Measurements from ENCODE around the gene FGF11.
"Not testable (repeated sequence)": the region's sequence is repeated elsewhere in the genome, so short reads cannot be mapped to it uniquely, and the experiment has no call there.

Gene FGF11

GRCh38 chr17:7462474-7463371 lies 23.4 kb downstream of the FGF11 start:
- no peak for DNase-seq (ENCODE audit: low read depth)

- DNase-seq (ENCODE audit: low read depth), result no peak
Measured at GRCh38 chr17:7463372-7463846, 24.1 kb downstream of the FGF11 start.

GRCh38 chr17:7464081-7464480 lies 24.8 kb downstream of the FGF11 start:
- DNase-seq (ENCODE audit: low read depth), result no peak

DNA sequence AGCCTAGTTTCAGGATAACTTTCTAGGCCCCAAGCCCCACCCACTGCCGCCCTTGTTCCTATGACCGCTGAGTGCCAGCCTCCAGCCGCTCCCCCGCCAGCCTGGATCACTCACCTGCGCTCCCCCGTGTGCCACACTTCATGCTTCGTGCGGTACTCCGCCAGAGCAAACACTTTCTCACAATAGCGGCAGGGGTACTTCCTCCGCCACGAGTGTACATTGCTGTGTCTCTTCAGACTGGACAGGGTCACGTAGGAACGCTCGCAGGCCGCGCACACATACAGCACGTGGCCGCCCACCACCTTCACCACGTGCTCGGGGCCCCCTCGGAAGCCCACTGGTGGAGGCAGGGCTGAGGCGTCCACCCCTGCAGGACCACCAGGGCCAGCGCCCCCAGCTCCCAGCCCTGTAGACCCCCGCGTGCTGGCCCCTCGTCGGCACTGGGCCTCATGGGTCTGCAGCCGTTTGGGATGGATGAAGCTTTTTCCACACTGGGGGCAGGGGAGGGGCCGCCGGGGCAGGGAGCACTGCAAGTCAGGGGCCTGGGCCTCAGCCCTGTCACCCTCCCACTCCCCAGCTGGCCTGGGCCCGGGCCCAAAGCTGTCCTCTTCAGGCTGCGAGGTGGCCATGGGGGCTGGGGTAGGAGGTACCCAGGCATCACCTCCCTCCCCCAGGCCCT lies 26.4 kb downstream of the FGF11 start:
- no peak for DNase-seq (ENCODE audit: low read depth)

DNA sequence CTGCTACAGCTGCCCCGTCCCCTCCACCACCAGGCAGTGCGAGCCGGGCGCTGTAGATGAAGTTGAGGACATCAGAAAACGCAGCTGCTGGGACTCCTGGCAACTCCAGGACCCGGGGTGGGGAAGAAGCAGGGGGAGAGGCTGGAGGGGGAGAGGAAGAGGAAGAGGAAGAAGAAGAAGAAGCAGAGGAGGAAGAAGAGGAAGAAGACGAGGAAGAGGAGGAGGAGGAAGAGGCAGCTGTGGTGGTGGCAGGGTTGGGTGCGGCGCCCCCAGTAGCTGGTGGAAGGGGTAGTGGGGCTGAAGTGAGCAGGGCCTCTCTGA lies 27.0 kb downstream of the FGF11 start:
- DNase-seq (ENCODE audit: low read depth), result no peak

- no peak for DNase-seq (ENCODE audit: low read depth)
Measured at GRCh38 chr17:7466639-7467341, 27.5 kb downstream of the FGF11 start.

GRCh38 chr17:7467498-7467897 lies 28.2 kb downstream of the FGF11 start:
- no peak for DNase-seq (ENCODE audit: low read depth)

DNA sequence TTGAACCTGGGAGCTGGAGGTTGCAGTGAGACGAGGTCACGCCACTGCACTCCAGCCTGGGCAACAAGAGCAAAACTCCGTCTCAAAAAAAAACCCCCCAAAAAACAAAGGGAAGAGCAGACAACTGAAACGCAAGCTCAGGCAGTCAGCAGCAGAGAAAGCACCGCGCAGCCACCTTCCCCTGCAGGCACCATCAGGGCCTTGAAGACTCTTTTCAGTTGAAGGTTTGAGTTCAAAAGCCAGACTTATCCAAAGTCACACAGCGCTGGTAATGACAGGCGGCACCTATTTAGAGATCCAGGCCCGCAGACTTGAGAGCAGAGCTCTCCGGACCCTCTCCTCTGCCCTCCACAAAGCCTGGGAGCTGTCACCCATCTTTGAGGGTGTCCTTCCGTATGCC lies 29.0 kb downstream of the FGF11 start:
- DNase-seq (ENCODE audit: low read depth), result no peak

DNA sequence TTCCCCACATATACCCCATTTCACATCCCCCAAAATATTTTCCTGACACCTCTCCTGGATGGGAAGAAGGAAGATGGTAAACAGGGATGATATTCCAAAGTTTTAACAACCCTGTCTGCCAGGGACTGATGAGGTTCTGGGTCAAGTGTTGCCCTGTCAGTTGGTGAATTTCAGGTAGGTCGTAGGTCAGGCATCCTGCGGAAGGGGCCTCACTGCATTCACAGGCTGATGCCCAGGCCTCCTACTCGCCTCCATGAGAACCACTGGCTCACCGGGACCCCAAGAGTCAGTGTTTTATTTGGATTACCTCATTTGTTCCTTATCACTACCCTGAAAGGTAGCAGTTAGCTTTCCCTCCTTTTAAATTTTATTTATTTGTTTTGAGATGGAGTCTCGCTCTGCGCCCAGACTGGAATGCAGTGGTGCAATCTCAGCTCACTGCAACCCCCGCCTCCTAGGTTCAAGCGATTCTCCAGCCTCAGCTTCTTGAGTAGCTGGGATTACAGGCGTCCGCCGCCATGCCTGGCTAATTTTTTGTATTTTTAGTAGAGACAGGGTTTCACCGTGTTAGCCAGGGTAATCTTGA lies 29.6 kb downstream of the FGF11 start:
- DNase-seq (ENCODE audit: low read depth), result no peak

- not testable (repeated sequence) for DNase-seq (ENCODE audit: low read depth)
Measured at GRCh38 chr17:7469843-7470242, 30.5 kb downstream of the FGF11 start.

DNA sequence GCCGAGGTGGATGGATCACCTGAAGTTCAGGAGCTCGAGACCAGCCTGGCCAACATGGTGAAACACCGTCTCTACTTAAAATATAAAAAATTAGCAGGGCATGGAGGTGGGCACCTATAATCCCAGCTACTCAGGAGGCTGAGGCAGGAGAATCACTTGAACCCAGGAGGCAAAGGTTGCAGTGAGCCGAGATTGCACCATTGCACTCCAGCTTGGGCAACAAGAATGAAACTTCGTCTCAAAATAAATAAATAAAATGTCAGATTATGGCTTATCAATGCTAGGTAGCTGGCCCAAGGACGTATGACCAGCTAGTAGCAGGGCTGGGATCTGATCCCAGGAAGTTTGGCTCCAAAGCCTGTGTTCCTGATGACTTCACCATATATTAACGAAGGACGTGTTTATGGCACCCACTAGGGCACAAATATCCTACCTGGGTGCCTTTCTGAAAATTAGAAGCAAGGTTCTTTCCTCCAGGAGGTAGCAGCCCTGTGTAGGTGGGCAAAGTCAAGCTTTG lies 31.2 kb downstream of the FGF11 start:
- DNase-seq (ENCODE audit: low read depth), result not testable (repeated sequence)

DNA sequence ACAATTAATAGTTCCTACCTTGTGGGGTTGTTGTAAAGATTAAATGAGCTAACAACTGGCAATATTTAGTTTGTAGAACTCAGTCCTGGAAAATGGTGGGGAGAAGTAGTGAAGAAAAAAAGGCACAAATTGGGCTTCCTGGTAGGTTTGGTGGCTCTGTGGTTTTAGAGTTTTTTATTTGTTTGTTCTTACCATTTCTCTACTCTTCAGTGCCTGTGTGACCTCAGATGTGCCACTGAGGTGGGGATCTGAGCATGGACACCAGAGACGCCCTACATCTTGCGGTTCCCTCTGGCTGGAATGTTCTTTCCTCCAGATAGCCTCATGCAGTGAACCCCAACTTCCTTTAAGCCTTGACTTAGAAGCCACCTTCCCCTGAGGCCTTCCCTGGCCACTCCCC lies 32.4 kb downstream of the FGF11 start:
- DNase-seq (ENCODE audit: low read depth), result no peak

DNA sequence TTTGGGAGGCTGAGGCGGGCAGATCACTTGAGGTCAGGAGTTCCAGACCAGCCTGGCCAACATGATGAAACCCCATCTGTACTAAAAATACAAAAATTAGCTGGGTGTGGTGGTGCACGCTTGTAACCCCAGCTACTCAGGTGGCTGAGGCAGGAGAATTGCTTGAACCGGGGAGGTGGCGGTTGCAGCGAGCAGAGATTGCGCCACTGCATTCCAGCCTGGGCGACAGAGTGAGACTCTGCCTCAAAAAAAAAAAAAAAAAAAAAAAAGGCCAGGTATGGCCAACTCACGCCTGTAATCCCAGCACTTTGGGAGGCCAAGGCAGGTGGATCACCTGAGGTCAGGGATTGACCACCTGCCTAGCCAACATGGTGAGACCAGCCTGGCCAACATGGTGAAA lies 35.5 kb downstream of the FGF11 start:
- DNase-seq (ENCODE audit: low read depth), result not testable (repeated sequence)

DNA sequence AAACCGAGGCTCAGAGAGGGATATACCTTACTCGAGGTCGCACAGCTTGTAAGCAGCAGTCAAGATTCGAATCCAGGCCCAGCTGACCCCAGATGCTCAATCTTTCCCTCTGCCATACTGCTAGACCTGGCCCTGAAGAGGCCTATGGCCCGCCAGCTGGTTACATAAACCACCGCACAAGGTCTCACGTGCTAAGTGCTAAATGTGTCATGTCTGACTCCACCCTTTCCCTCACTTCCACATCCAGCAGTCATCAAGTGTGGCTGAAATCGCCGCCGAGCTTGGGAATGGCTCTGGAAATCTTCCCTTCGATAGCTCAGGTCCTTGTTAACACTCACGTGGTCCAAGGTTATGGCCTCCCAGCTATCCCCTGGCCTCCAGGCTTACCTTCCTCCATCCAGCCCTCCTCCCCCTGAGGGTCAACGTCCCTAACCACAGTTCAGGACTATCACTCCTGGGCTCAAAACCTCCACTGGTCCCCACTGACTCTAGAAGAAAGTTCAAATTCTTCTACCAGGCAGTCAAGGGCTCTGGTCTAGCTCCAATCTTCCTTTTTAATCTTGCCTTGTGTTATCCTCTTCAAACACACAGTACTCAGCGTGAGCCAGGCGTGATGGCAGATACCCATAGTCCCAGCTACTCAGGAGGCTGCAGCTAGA lies 36.6 kb downstream of the FGF11 start:
- no peak for DNase-seq (ENCODE audit: low read depth)

DNA sequence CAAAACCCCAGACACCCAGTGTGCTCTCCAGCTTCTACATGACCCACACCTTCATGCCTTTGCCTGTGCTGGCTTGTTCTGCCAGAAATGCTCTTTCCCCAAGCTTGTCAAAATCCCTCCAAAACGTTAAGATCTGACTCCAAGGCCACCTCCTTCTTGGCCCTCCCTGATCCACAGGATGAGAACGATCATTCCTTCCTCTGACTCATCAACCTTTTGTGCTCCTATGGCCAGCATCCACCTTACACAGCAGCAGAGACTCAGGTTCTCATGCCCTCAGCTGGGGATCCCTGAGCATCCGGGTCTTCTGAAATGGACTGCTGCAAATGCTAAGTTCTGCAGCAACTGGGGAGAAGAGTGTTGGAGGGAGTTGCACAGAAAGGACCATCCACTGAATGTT lies 37.2 kb downstream of the FGF11 start:
- no peak for DNase-seq (ENCODE audit: low read depth)

DNA sequence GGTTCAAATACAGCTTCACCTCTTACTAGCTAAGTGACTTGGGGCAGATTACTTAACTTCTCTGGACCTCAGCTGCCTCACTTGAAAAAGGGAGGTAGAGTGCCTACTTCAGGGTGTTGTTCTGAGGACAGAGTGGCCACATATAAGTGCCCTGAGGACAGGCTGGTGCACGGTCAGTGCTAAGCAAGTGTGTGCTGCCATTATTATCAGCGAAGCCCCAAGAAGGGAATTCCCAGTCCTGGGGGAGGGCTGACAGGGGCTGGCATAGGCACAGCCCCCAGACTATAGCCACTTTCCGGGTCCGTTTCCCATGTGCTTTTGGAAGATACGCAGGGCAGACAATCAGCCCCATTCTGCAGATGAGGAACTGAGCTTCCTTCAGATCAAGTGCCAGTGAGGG lies 37.6 kb downstream of the FGF11 start:
- DNase-seq (ENCODE audit: low read depth), result no peak

DNA sequence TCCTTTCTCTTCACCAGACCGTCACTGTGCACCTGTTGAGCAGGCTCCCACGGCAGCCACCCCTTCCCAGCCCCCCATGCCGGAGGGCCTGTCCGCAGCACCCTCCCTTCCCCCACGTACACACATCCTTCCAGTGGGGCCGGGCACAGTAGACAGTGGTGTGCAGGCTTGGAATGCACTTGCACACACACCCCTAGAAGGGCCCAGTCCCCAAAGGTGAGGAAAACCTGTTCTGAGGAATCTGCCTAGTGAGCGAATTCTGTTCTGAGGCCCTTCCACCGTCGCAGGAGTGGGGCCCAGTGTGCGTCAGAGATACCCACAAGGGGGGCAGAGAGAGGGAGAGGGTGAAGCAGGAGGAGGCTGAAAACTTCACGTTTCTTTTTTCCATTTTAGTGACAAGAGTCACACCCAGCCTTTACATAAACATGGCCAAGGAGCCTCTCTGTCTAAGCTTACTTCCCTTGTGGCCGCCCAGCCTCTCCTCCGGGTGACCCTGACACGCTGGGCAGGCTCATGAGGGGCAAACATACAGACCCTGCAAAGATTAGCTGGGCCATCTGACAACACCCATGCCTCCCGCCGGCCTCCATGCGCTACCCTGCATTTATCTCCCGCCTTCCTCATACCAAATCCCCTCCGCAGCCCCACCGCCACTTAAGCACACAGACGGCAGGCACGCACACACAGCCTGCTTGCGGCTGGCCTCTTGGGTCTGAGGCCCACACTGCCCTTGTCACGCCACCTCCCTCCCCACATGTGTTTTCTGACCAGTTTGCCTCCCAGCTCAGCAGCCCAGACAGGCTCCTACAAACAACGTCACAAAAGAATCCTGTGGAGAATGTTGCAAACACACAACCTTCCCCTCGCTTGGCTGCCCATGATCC lies 38.3 kb downstream of the FGF11 start:
- DNase-seq (ENCODE audit: low read depth), result no peak

DNA sequence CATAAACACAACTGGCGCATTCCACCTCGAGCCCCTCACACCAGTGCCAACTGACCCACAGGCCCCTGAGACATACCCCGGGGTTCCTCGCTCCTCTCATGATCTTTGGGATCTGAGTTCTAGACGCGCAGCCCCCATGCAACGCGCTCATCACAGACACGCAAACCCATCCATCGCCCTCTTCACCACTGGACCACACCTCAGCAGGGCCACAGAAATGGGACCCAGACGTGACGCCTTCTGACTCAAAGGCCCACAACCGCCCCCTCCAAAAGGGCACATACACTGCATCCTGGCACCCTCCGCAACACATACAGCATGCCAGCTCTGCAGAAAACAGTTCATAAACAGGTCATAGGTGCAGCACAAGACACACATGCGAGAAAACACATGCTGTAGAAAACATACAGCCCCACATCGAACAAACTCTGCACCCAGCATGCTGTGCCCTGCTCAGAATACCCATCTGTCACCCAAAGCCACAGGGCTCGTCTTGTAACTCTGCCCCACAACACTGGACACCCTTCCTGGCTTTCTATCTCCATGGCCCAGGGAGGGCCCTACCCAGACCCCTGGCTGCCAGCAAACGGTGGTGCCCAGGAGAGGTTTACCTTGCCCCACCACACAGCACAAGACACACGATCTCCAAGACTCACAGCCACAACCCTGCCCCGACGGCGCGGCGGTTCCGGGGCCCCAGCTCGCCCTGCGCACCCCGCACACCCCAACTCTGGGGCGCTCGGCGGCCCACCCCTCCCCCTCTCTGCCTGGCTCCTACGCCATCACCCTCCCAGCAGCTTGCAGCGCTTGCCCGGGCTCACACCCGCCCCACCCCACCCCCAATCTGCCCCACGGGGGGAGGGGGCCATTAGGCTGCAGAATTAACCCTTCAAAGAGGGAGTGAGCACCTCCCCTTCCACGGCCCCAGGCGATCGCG lies 39.2 kb downstream of the FGF11 start:
- peak; percentile 48 for DNase-seq (ENCODE audit: low read depth)
